GM19043 (cell line): Measurements from ENCODE around the gene PSMD11.

Experiments
- ATAC-seq: cut with Tn5 transposase; IDR thresholded peaks from one replicate; pipeline ENCODE4 v1.9.1; 2021; ENCODE audit warnings: low read depth; ENCODE audit not compliant: unreplicated experiment

The PSMD11 gene

GRCh38 chr17:32527146-32527545 lies 82.8 kb downstream of the PSMD11 start:
- no peak for ATAC-seq

- no peak for ATAC-seq
Observed at GRCh38 chr17:32528825-32529224, 84.5 kb downstream of the PSMD11 start.

- no peak for ATAC-seq
Observed at GRCh38 chr17:32529604-32530003, 85.3 kb downstream of the PSMD11 start.
